Stimulated activated CD8-positive, alpha-beta memory T cell treated with anti-CD3 and anti-CD28 coated beads, Interleukin-15, amount 100 ng/mL, for 1 hour (primary cell): ENCODE measurements around the gene MARK3.
"Not testable (repeated sequence)": the region's sequence is repeated elsewhere in the genome, so short reads cannot be mapped to it uniquely, and the experiment has no call there.

Source experiments
- DNase-seq: peaks from one replicate; pipeline ENCODE4 v3.0.0-alpha.2; 2020; ENCODE audit warnings: low read depth

Gene MARK3

GRCh38 chr14:103512701-103513611 lies 127.7 kb downstream of the MARK3 start:
- no peak for DNase-seq

- DNase-seq: no peak
Measured at GRCh38 chr14:103514596-103515421, 129.6 kb downstream of the MARK3 start.

- no peak for DNase-seq
Measured at GRCh38 chr14:103516426-103517173, 131.4 kb downstream of the MARK3 start.

GRCh38 chr14:103517174-103517566 lies 132.0 kb downstream of the MARK3 start:
- DNase-seq: no peak

GRCh38 chr14:103517721-103518421 lies 132.7 kb downstream of the MARK3 start:
- DNase-seq: no peak

- DNase-seq: peak; percentile 51
Measured at GRCh38 chr14:103518422-103519042, 133.3 kb downstream of the MARK3 start.

- no peak for DNase-seq
Measured at GRCh38 chr14:103519043-103519836, 134.0 kb downstream of the MARK3 start.

- DNase-seq: no peak
Measured at GRCh38 chr14:103519837-103520212, 134.6 kb downstream of the MARK3 start.

GRCh38 chr14:103520269-103520656 lies 135.0 kb downstream of the MARK3 start:
- no peak for DNase-seq

GRCh38 chr14:103520657-103521437 lies 135.6 kb downstream of the MARK3 start:
- DNase-seq: peak; percentile 38

- DNase-seq: no peak
Measured at GRCh38 chr14:103521438-103521950, 136.3 kb downstream of the MARK3 start.

- DNase-seq: no peak
Measured at GRCh38 chr14:103521951-103522563, 136.8 kb downstream of the MARK3 start.

GRCh38 chr14:103522649-103523574 lies 137.7 kb downstream of the MARK3 start, which contains the start of gene CKB:
Gene CKB, minus strand, starts transcription at chr14:103522830. Its CDS starts 337 bp downstream, at chr14:103522493.
- no peak for DNase-seq

- DNase-seq: no peak
Measured at GRCh38 chr14:103523575-103523954, 138.3 kb downstream of the MARK3 start.

- no peak for DNase-seq
Measured at GRCh38 chr14:103524002-103524935, 139.1 kb downstream of the MARK3 start.

- not testable (repeated sequence) for DNase-seq
Measured at GRCh38 chr14:103525430-103526246, 140.4 kb downstream of the MARK3 start.
